GM15510 (cell line): ENCODE measurements around the gene MTMR8.

Experiments
- POLR2A ChIP-seq: IDR thresholded peaks from 3 replicates; pipeline ENCODE4 v1.6.1; 2011; ENCODE audit warnings: borderline replicate concordance; ENCODE audit not compliant: insufficient read length; ENCODE audit errors: extremely low read depth

Gene MTMR8

DNA sequence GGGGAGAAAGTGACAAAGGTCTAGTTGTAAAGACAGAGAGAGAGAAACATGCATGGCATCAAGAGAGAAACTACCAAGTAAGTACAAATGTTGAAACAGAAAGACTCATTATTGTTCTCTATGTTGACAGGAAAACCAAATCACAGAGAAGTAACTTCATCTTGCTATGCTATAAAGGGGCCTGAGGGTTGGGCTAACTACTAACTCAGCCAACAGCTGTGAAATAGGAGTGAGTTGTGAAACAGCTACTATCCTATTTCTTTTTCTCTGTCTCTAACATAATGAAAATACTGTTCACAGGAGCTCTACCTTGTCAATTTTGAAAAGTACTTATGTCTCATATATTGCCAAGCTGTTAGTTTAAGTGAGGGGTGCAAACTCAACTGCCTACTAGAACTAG is 65.0 kb downstream of the MTMR8 start:
- TF ChIP-seq POLR2A, result no peak

DNA sequence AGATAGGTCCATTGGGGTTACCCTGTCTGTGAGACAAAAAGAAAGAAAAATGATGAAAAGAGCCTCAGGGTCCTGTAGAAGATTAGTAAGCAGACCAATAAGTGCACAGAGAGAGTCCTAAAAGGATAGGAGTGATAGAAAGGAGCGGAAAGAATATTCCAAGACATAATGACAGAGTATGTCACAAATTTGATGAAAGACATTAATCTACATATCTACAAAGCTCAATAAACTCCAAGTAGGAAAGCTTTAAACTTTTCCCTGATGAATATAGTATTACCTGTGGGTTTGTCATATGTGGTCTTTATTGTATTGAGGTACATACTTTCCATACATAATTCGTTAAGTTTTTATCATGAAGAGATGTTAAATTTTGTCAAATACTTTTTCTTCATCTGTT is 73.7 kb downstream of the MTMR8 start:
- TF ChIP-seq POLR2A, result no peak

DNA sequence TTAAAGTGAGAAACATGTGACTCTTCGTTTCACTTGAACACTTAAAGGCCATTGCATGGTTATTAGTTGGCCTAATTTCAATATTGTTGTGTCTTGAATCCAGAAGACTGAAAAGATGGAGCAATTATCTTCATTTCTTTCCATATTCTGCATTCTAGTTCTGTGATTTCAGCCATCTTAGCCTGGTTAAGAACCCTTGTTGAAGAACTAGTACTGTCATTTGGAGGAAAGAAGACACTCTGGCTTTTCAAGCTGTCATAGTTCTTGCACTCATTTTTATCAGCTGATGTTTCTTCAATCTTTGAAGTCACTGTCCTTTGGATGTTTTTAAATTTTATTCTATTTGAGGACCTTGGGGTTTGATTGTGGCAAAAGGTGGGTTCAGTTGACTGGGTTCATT is 81.6 kb downstream of the MTMR8 start:
- no peak for TF ChIP-seq POLR2A

DNA sequence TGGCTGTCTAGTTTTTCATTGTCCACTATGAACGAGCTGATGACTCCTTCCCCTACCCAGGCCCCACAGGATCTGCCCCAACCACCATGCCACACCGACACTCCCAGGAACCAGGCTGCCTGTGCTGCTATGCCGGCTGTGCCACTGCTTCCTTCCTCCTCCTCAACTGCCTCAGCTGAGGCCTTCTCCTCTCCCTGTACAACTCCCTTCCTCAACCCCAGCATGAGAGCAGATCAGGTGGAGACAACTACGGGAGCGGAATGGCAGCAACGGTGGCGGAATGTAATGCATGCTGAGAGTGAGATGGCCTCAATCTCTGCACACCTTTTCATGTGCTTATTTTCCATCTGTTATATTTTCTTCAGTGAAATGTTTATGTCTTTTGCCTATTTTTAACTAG is 88.5 kb downstream of the MTMR8 start:
- no peak for TF ChIP-seq POLR2A

DNA sequence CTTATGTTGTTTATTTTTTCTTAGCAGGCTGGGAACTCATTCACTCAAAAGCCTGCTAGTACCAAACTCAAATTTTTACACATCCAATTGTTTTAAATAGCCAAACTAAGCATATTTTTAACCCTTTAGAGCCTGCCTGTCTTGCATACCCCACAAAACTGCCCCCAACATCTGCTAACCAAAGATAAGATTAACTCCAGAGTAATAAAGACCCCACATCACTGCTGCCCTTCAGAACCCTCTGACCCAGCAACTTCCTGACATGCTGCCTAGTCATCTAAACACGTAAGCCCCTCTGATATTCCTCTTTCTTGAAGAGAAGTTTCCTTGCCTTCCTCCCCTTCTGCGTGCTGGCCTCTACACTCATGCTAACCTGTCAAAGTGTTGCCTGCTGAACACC is 104.1 kb downstream of the MTMR8 start:
- no peak for TF ChIP-seq POLR2A

DNA sequence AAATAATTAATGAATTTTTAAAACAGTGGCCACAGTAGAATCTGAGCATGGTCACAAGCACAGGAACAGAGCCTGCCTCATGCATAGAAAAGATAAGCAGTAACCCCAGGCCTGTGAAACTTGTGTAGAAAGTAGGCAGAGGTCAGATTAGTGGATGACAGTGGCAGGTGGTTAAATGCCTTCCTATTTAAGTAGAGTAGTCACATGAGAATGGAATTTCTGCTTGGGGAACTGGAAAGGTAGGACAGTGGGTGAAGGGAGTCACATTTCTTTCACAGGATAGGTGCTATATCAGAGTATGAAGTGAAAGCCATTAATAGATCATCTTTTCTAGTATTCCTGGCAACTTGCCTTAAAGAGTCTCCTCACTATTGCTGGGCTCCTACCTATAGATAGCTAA is 130.0 kb downstream of the MTMR8 start:
- TF ChIP-seq POLR2A, result no peak

DNA sequence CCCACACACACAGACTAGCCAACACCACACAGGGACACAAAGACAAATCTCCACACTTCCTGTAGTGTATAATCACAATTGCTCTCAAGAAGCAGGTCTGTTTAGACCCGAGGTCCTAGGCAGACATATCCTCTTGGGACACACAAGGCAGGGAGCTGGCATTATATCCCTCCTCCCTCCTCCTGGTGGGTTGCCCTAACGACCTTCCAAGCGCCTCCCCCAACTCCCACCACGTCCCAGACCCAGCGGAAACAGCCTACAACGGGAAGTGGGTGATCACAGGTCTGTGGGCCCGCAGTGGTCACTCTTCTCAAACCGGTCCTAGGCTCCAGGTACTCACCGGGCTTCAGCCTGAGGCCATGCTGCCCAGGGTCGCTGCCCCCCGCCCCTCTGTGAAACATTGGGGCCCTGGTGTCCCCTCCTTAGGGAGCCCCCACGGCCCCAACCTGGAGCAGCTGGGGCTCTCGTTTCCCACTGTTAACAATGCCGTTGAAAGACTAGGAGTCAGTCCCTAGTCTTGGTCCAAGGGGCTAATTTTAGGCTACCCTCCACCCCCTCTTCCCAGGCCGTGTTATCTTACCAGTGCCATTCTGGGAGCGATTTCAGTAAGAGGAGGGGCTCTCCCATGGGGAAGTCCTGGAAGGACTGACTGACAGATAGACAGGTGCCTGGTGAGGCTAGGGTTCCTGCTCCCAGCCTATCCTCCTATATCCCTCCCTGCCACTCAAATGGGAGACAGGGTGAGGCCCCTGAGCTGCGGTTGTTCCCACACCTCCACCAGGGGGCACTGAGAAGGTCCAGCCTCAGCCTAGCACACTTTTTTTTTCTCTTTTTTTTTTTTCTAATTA is 164.9 kb downstream of the MTMR8 start, which contains the start of gene ASB12:
Gene ASB12, minus strand, starts transcription at position 485 of the 848 bp plus-strand sequence. CDS start 4,957 bp downstream, outside the sequence.
- TF ChIP-seq POLR2A, result no peak

DNA sequence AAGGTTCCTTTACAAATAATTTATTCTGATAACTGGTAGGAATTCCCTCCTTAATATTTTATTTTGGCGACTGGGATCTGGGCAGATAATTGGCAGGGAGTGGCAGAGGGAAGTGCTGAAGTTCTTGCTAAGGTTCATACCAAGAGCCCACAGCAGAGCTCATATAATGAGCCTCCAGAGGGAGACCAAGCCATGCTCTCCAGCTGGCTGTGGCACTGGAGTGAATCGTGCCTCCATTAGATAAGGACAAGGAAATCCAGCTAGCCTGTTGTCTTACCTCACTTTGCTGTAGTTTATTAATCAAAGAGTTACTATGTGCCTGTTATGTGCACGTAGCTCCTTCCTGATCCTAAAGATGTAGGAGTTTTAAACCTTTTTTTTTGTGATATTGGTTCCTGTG is 166.1 kb downstream of the MTMR8 start:
- TF ChIP-seq POLR2A, result no peak
